DND-41 (cell line): ENCODE measurements around the gene GDI1.
"Not testable (repeated sequence)": the region's sequence is repeated elsewhere in the genome, so short reads cannot be mapped to it uniquely, and the experiment has no call there.

Source experiments
- ATAC-seq: fragments of 200-7000 bp; cut with Tn5 transposase; 3 replicates; pipeline ENCODE4 v1.9.1; 2021; ENCODE audit warnings: low read depth; ENCODE audit not compliant: insufficient read depth
- DNase-seq: peaks from one replicate; pipeline ENCODE4 v3.0.0-alpha.2; 2020
- H2AFZ ChIP-seq: 2 replicates; pipeline ENCODE4 v1.6.0; 2012; ENCODE audit warnings: low read depth, low read length
- H3K27ac ChIP-seq: 2 replicates; pipeline ENCODE4 v1.5.1; 2012; ENCODE audit warnings: low read length, inconsistent platforms
- H3K27me3 ChIP-seq: fragments of 200-600 bp; sonication (generic); 2 replicates; pipeline ENCODE4 v1.6.0; 2012; ENCODE audit warnings: low read length, mild to moderate bottlenecking, inconsistent platforms; ENCODE audit not compliant: insufficient read depth, poor library complexity
- H3K36me3 ChIP-seq: 2 replicates; pipeline ENCODE4 v1.5.1; 2012; ENCODE audit warnings: low read length, inconsistent platforms; ENCODE audit not compliant: insufficient read depth
- H3K4me1 ChIP-seq: 2 replicates; pipeline ENCODE4 v1.5.1; 2012; ENCODE audit warnings: mild to moderate bottlenecking, low read length; ENCODE audit not compliant: insufficient read depth
- H3K4me2 ChIP-seq: 2 replicates; pipeline ENCODE4 v1.6.0; 2012; ENCODE audit warnings: mild to moderate bottlenecking, moderate library complexity, low read length, inconsistent platforms; ENCODE audit not compliant: insufficient read depth
- H3K4me3 ChIP-seq, 2 experiments: fragments of 200-600 bp in 1 of 2; shearing (Covaris generic) in 1 of 2; 2 replicates each; pipeline ENCODE4 v1.5.1; 2012 to 2016; ENCODE audit warnings: inconsistent platforms in 2 of 2, low read length in 2 of 2, mild to moderate bottlenecking in 2 of 2, low read depth in 1 of 2, moderate library complexity in 1 of 2
- H3K79me2 ChIP-seq: 2 replicates; pipeline ENCODE4 v1.6.0; 2012; ENCODE audit warnings: low read length, inconsistent platforms; ENCODE audit not compliant: insufficient read depth
- H3K9ac ChIP-seq: 2 replicates; pipeline ENCODE4 v1.6.0; 2012; ENCODE audit warnings: low read depth, mild to moderate bottlenecking, inconsistent platforms, low read length, moderate library complexity
- H3K9me3 ChIP-seq: 2 replicates; pipeline ENCODE4 v1.5.1; 2012; ENCODE audit warnings: low read length, moderate library complexity, mild to moderate bottlenecking, inconsistent platforms; ENCODE audit not compliant: insufficient read depth, severe bottlenecking
- H4K20me1 ChIP-seq: 2 replicates; pipeline ENCODE4 v1.6.0; 2012; ENCODE audit warnings: low read length; ENCODE audit not compliant: insufficient read depth
- CTCF ChIP-seq: IDR thresholded peaks from 2 replicates; pipeline ENCODE4 v1.5.1; 2012; ENCODE audit warnings: borderline replicate concordance, low read length, moderate library complexity, mild to moderate bottlenecking; ENCODE audit not compliant: poor library complexity, severe bottlenecking; ENCODE audit errors: extremely low read depth
- EZH2 ChIP-seq: IDR thresholded peaks from 3 replicates; pipeline ENCODE4 v1.6.1; 2012; ENCODE audit warnings: borderline replicate concordance, low read depth, mild to moderate bottlenecking, moderate library complexity, low read length, inconsistent platforms; ENCODE audit not compliant: severe bottlenecking

The GDI1 gene

GRCh38 chrX:154436983-154437752 is at the start of gene GDI1:
GDI1 (plus strand) TSS chrX:154437154; CDS start chrX:154437255, 101 bp downstream.
- Histone ChIP-seq H3K36me3 (peaks cover 76% of the 10 kb centered on the region), H4K20me1 (peaks cover 28% of the 10 kb centered on the region), H2AFZ (peak within 1 kb of the TSS; percentile 68), H3K27me3 (no peaks in the 10 kb centered on the region), H3K4me3 (peak within 1 kb of the TSS; percentile 33 to 73; a peak in 3 of 4 replicates), H3K4me2 (peak within 1 kb of the TSS; percentile 91), H3K9me3 (no peaks in the 10 kb centered on the region), H3K4me1 (peaks cover 27% of the 10 kb centered on the region), H3K79me2 (peaks cover 31% of the 10 kb centered on the region), H3K27ac (peak within 1 kb of the TSS; percentile 74), H3K9ac (peak within 1 kb of the TSS; percentile 67)
- peak; percentile 57 for ATAC-seq
- TF ChIP-seq EZH2 (no peak), CTCF (no peak)
- peak; percentile 56 for DNase-seq

- not testable (repeated sequence) for H3K79me2 ChIP-seq, DNase-seq, H3K9ac ChIP-seq, H2AFZ ChIP-seq, H3K4me2 ChIP-seq, H3K36me3 ChIP-seq, H3K27me3 ChIP-seq, H3K4me1 ChIP-seq, H4K20me1 ChIP-seq, H3K27ac ChIP-seq, H3K9me3 ChIP-seq, H3K4me3 ChIP-seq
- peak; percentile 19 for ATAC-seq
These were observed 48.9 kb upstream of the GDI1 start for GRCh38 chrX:154388094-154388493.

- not testable (repeated sequence) for ATAC-seq, H3K36me3 ChIP-seq, H3K79me2 ChIP-seq, H4K20me1 ChIP-seq, H3K27ac ChIP-seq, DNase-seq, H3K9ac ChIP-seq, H3K9me3 ChIP-seq, H2AFZ ChIP-seq, H3K4me2 ChIP-seq, H3K27me3 ChIP-seq, H3K4me3 ChIP-seq, H3K4me1 ChIP-seq
These were observed 48.3 kb upstream of the GDI1 start for GRCh38 chrX:154388649-154389048.

GRCh38 chrX:154389812-154390747 is 46.9 kb upstream of the GDI1 start:
- H3K36me3 ChIP-seq, H3K4me2 ChIP-seq, H3K9ac ChIP-seq, H3K9me3 ChIP-seq, H3K4me1 ChIP-seq, H2AFZ ChIP-seq, H3K27ac ChIP-seq, DNase-seq, H3K27me3 ChIP-seq, H3K79me2 ChIP-seq, H4K20me1 ChIP-seq: not testable (repeated sequence)
- ATAC-seq = peak; percentile 89
- peak overlapping the region in 1 of 2 experiments; percentile 32; a peak in 1 of 4 replicates for H3K4me3 ChIP-seq

- H3K27ac ChIP-seq, H3K9ac ChIP-seq, H3K4me2 ChIP-seq, H3K27me3 ChIP-seq, H2AFZ ChIP-seq, H3K4me3 ChIP-seq, DNase-seq, H3K9me3 ChIP-seq, ATAC-seq: not testable (repeated sequence)
- Histone ChIP-seq H4K20me1 (peaks cover 21% of the 10 kb centered on the region), H3K79me2 (peaks cover 31% of the 10 kb centered on the region), H3K4me1 (peaks cover 21% of the 10 kb centered on the region), H3K36me3 (peaks cover 29% of the 10 kb centered on the region)
These were observed 40.6 kb upstream of the GDI1 start for GRCh38 chrX:154396363-154396762.
